ENCODE measurements around the gene RPS14. TPM values are rescaled to one million over a fixed set of nuclear protein-coding genes. Genes with fewer than 3 reads are reported as not detected.
"Not testable (repeated sequence)": the region's sequence is repeated elsewhere in the genome, so short reads cannot be mapped to it uniquely, and the experiment has no call there.

RPS14 gene
- total RNA-seq, 1 donor from 2014 or later, result 1,578 TPM

DNA sequence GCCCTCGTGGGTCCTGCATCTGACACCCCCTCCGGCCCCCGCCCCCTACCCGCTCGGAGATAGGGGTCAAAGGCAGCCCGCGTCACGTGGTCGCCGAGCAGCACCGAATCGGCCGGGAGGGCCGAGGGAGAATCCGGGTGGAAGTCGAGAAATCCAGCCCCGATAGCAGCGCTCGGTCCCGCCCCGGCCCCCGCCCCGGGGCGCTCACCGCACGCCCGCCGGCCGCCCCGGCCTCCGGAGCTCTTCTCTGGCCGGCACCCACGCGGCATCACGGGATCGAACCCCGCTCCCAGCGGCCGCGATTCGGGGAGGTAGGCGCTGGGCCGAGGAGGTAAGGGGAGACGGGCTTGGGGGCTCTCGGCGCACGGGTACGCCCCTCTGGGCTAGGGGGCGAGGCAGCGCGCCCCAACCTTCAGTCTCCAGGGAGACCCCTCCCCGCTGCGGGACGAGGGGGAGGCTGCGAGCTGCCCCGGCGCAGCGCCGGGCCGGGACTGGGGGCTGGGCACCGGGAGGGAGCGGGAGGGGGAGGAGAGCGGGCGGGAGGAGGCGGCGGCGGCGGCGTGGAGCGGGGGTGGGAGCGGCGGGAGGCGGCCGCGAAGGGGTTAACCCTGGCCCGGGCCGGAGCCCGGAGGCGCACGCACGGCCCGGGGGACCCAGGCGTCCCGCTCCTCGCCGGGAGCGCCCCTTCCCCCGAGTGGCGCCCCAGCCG is 36.3 kb upstream of the RPS14 start:
- Histone ChIP-seq H3K36me3 (no peaks in the 10 kb centered on the region), H3K27me3 (no peaks in the 10 kb centered on the region), H3K4me3 (peak overlapping the region; percentile 86), H3K9me3 (no peaks in the 10 kb centered on the region), H3K27ac (peak overlapping the region; percentile 91), H3K4me1 (peaks cover 39% of the 10 kb centered on the region)
- no peak for TF ChIP-seq CTCF (IDR thresholded peaks at IDR 0.05)
- peak; percentile 59 for ATAC-seq
- DNase-seq, result peak; percentile 88
- intact Hi-C loops (cut with DNase I), result no loop called here

- Histone ChIP-seq H3K9me3 (no peaks in the 10 kb centered on the region), H3K4me3 (peak overlapping the region; percentile 86), H3K36me3 (no peaks in the 10 kb centered on the region), H3K27me3 (no peaks in the 10 kb centered on the region), H3K4me1 (peaks cover 32% of the 10 kb centered on the region), H3K27ac (peak overlapping the region; percentile 91)
- no peak for ATAC-seq
- intact Hi-C loops (cut with DNase I), result no loop called here
- no peak for DNase-seq
- TF ChIP-seq CTCF (IDR thresholded peaks at IDR 0.05), result no peak
These were observed 35.6 kb upstream of the RPS14 start for GRCh38 chr5:150484964-150485692.

DNA sequence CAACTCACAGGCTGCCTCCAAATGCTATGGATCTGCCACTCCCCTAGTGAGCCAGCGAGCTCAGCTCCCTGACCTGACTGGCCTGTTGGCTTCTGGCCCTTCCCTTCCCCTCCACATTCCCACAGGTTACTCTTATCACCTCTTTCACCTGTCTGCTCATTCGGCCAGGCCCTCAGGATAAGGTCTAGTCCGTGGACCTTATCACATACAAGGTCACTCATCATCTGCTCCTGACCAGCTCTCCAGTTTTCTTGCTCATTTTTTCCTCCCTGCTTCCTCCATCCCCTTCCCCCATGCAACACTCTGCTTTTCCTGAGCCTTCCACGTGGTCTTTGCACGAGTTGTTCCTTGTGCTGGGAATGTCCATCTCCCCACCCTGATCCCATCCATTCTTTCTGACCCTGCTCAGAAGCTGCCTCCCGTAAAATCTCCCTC is 32.5 kb upstream of the RPS14 start:
- no peak overlapping the region for H3K27ac ChIP-seq
- no peak for DNase-seq
- ATAC-seq, result no peak
- no peaks in the 10 kb centered on the region for H3K27me3 ChIP-seq
- no peaks in the 10 kb centered on the region for H3K9me3 ChIP-seq
- H3K4me3 ChIP-seq, result no peak overlapping the region
- H3K36me3 ChIP-seq, result no peaks in the 10 kb centered on the region
- no peak for TF ChIP-seq CTCF (IDR thresholded peaks at IDR 0.05)
- peaks cover 5% of the 10 kb centered on the region for H3K4me1 ChIP-seq
- intact Hi-C loops (cut with DNase I), result no loop called here

GRCh38 chr5:150481708-150481965 is 32.1 kb upstream of the RPS14 start:
- no peak overlapping the region for H3K27ac ChIP-seq
- no peaks in the 10 kb centered on the region for H3K9me3 ChIP-seq
- no peaks in the 10 kb centered on the region for H3K36me3 ChIP-seq
- intact Hi-C loops (cut with DNase I), result no loop called here
- H3K27me3 ChIP-seq, result no peaks in the 10 kb centered on the region
- DNase-seq, result no peak
- H3K4me3 ChIP-seq, result no peak overlapping the region
- TF ChIP-seq CTCF (IDR thresholded peaks at IDR 0.05), result no peak
- H3K4me1 ChIP-seq, result peaks cover 4% of the 10 kb centered on the region
- ATAC-seq, result no peak

DNA sequence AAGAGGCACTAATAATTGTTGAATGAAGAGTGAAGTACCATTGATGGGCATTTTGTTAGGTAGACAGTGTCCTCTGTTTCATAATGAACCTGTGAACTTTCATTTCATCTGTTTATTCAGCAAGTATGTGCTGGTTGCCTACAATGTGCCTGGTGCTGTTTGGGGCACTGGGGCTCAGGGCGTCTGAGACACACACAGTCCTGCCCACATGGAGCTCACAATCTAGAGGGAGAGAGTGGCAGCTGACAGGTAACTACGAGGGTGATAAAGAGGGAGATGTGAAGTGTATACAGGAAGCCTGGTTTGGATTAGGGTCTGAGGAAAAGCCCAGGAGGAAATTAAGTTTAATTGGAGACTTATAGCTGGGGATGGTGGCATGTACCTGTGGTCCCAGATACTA is 29.9 kb upstream of the RPS14 start:
- H3K27me3 ChIP-seq, result no peaks in the 10 kb centered on the region
- intact Hi-C loops (cut with DNase I), result no loop called here

DNA sequence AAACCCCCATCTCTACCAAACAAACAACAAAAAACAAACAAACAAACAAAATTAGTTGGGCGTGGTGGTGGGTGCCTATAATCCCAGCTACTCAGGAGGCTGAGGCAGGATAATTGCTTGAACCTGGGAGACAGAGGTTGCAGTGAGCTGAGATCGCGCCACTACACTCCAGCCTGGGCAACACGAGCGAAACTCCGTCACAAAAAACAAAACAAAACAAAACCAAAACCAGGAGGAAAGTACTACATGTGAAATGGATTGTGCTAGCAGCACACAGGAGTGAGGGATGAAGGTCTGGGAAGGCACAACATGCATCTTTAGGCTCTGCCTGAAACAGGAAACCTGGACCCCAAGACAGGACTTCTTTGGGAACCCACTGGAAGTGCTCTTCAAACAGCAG is 27.0 kb upstream of the RPS14 start:
- H3K27ac ChIP-seq; ATAC-seq; H3K4me1 ChIP-seq; H3K27me3 ChIP-seq; H3K4me3 ChIP-seq; H3K36me3 ChIP-seq; DNase-seq; intact Hi-C loops (cut with DNase I); H3K9me3 ChIP-seq: not testable (repeated sequence)

More for the DNA sequence above, 29.9 kb upstream of the RPS14 start:
- Histone ChIP-seq H3K36me3 (no peaks in the 10 kb centered on the region), H3K4me3 (no peak overlapping the region), H3K4me1 (peaks cover 4% of the 10 kb centered on the region), H3K27ac (no peak overlapping the region), H3K9me3 (no peaks in the 10 kb centered on the region)
- no peak for DNase-seq
- no peak for ATAC-seq
- no peak for TF ChIP-seq CTCF (IDR thresholded peaks at IDR 0.05)
